HEK293 (cell line): ENCODE data around the gene SAXO1.
"Not testable (repeated sequence)": the region's sequence is repeated elsewhere in the genome, so short reads cannot be mapped to it uniquely, and the experiment has no call there.

Experiments used
- CTCF ChIA-PET: fragments of 350-600 bp; formaldehyde crosslinking; extraction: SDS; loops from one replicate; lab custom pipeline; 2021; ENCODE audit warnings: antibody characterized with exemption; lab: Yijun Ruan, JAX
- POLR2A ChIA-PET: fragments of 300-600 bp; formaldehyde crosslinking; extraction: SDS; loops from one replicate; lab custom pipeline; 2020; ENCODE audit warnings: antibody characterized with exemption, inconsistent platforms; lab: Yijun Ruan, JAX
- H3K27ac ChIP-seq: fragments of 200-500 bp; sonication (Bioruptor generic); 2 replicates; pipeline ENCODE4 v1.5.1; 2014; ENCODE audit warnings: low read depth, low read length, control low read depth, inconsistent platforms; ENCODE audit errors: extremely low read depth
- H3K36me3 ChIP-seq, 2 experiments: fragments of 200-500 bp in 1 of 2; sonication (Bioruptor generic) in 1 of 2; 1 replicate in 1 of 2; 2 replicates in 1 of 2; pipeline ENCODE4 v1.5.1; 2014 to 2017; ENCODE audit warnings: inconsistent platforms in 2 of 2, low read length in 2 of 2; ENCODE audit not compliant: control insufficient read depth in 2 of 2, insufficient read depth in 1 of 2
- H3K4me1 ChIP-seq: fragments of 200-500 bp; sonication (Bioruptor generic); 2 replicates; pipeline ENCODE4 v1.5.1; 2014; ENCODE audit warnings: mild to moderate bottlenecking, low read length, inconsistent platforms; ENCODE audit not compliant: control insufficient read depth, insufficient read depth
- H3K4me3 ChIP-seq: 2 replicates; pipeline ENCODE4 v1.5.1; 2011; ENCODE audit warnings: low read depth, mild to moderate bottlenecking, control low read depth, low read length, moderate library complexity
- H3K9me3 ChIP-seq: fragments of 200-500 bp; sonication (Bioruptor generic); 2 replicates; pipeline ENCODE4 v1.5.1; 2014; ENCODE audit warnings: low read depth, low read length, inconsistent platforms; ENCODE audit not compliant: control insufficient read depth, insufficient read depth
- KLF1 ChIP-seq: fragments of 450-650 bp; formaldehyde crosslinking; IDR thresholded peaks from 2 replicates; pipeline ENCODE4 v1.5.1; 2016; ENCODE audit warnings: missing biosample characterization, missing genetic modification characterization
- MYNN ChIP-seq: fragments of 450-650 bp; formaldehyde crosslinking; IDR thresholded peaks from 2 replicates; pipeline ENCODE4 v1.5.1; 2016; ENCODE audit warnings: missing biosample characterization, missing genetic modification characterization, borderline replicate concordance
- SCRT2 ChIP-seq: fragments of 450-650 bp; formaldehyde crosslinking; IDR thresholded peaks from 2 replicates; pipeline ENCODE4 v1.5.1; 2016; ENCODE audit warnings: missing biosample characterization, missing genetic modification characterization
- ZFP69B ChIP-seq: fragments of 450-650 bp; formaldehyde crosslinking; IDR thresholded peaks from 2 replicates; pipeline ENCODE4 v1.5.1; 2016; ENCODE audit warnings: missing biosample characterization, missing genetic modification characterization
- ZNF23 ChIP-seq: fragments of 450-650 bp; formaldehyde crosslinking; IDR thresholded peaks from 2 replicates; pipeline ENCODE4 v1.5.1; 2016; ENCODE audit warnings: missing biosample characterization, missing genetic modification characterization, borderline replicate concordance
- ZNF266 ChIP-seq: fragments of 450-650 bp; formaldehyde crosslinking; IDR thresholded peaks from 2 replicates; pipeline ENCODE4 v1.5.1; 2016; ENCODE audit warnings: missing biosample characterization, missing genetic modification characterization, low read depth
- ZNF302 ChIP-seq: fragments of 450-650 bp; formaldehyde crosslinking; IDR thresholded peaks from 2 replicates; pipeline ENCODE4 v1.5.1; 2016; ENCODE audit warnings: missing biosample characterization, missing genetic modification characterization, low read depth
- ZNF394 ChIP-seq: fragments of 450-650 bp; formaldehyde crosslinking; IDR thresholded peaks from 2 replicates; pipeline ENCODE4 v1.5.1; 2016; ENCODE audit warnings: missing biosample characterization, missing genetic modification characterization, mild to moderate bottlenecking, moderate library complexity, borderline replicate concordance
- ZNF704 ChIP-seq: fragments of 450-650 bp; formaldehyde crosslinking; IDR thresholded peaks from 2 replicates; pipeline ENCODE4 v1.5.1; 2016; ENCODE audit warnings: missing biosample characterization, missing genetic modification characterization
- TF ChIP-seq, protein P1 (sequence below): fragments of 450-650 bp; formaldehyde crosslinking; IDR thresholded peaks from 2 replicates; pipeline ENCODE4 v1.5.1; 2016; ENCODE audit warnings: missing biosample characterization, missing genetic modification characterization
- TF ChIP-seq, protein P2 (sequence below): fragments of 450-650 bp; formaldehyde crosslinking; IDR thresholded peaks from 2 replicates; pipeline ENCODE4 v1.5.1; 2016; ENCODE audit warnings: missing biosample characterization, missing genetic modification characterization
- TF ChIP-seq, protein P3 (sequence below): fragments of 450-650 bp; formaldehyde crosslinking; IDR thresholded peaks from 2 replicates; pipeline ENCODE4 v1.5.1; 2016; ENCODE audit warnings: missing biosample characterization, missing genetic modification characterization

SAXO1 gene

DNA sequence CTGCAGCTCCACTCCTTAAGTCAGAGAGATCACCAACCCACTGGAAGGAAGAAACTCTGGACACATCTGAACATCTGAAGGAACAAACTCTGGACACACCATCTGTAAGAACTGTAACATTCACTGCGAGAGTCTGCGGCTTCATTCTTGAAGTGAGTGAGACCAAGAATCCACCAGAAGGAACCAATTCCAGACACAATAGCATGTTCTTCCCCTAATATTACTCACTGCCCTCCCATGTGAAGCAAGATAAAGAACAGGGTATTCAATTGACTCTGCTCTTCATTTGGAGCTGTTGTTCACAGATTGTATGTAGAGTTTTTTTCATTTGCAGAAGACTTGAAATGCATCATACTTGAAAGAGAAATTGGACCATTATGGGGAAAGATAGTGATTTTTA is 10.8 kb downstream of the SAXO1 start (continued):
- TF ChIP-seq, protein P1, sequence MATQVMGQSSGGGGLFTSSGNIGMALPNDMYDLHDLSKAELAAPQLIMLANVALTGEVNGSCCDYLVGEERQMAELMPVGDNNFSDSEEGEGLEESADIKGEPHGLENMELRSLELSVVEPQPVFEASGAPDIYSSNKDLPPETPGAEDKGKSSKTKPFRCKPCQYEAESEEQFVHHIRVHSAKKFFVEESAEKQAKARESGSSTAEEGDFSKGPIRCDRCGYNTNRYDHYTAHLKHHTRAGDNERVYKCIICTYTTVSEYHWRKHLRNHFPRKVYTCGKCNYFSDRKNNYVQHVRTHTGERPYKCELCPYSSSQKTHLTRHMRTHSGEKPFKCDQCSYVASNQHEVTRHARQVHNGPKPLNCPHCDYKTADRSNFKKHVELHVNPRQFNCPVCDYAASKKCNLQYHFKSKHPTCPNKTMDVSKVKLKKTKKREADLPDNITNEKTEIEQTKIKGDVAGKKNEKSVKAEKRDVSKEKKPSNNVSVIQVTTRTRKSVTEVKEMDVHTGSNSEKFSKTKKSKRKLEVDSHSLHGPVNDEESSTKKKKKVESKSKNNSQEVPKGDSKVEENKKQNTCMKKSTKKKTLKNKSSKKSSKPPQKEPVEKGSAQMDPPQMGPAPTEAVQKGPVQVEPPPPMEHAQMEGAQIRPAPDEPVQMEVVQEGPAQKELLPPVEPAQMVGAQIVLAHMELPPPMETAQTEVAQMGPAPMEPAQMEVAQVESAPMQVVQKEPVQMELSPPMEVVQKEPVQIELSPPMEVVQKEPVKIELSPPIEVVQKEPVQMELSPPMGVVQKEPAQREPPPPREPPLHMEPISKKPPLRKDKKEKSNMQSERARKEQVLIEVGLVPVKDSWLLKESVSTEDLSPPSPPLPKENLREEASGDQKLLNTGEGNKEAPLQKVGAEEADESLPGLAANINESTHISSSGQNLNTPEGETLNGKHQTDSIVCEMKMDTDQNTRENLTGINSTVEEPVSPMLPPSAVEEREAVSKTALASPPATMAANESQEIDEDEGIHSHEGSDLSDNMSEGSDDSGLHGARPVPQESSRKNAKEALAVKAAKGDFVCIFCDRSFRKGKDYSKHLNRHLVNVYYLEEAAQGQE (tag by site-specific recombination): no peak
- no peak for TF ChIP-seq ZFP69B (tag by site-specific recombination)
- TF ChIP-seq KLF1: no peak
- no peak for TF ChIP-seq ZNF302
- TF ChIP-seq, protein P2, sequence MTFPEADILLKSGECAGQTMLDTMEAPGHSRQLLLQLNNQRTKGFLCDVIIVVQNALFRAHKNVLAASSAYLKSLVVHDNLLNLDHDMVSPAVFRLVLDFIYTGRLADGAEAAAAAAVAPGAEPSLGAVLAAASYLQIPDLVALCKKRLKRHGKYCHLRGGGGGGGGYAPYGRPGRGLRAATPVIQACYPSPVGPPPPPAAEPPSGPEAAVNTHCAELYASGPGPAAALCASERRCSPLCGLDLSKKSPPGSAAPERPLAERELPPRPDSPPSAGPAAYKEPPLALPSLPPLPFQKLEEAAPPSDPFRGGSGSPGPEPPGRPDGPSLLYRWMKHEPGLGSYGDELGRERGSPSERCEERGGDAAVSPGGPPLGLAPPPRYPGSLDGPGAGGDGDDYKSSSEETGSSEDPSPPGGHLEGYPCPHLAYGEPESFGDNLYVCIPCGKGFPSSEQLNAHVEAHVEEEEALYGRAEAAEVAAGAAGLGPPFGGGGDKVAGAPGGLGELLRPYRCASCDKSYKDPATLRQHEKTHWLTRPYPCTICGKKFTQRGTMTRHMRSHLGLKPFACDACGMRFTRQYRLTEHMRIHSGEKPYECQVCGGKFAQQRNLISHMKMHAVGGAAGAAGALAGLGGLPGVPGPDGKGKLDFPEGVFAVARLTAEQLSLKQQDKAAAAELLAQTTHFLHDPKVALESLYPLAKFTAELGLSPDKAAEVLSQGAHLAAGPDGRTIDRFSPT (tag by site-specific recombination): no peak
- TF ChIP-seq, protein P3, sequence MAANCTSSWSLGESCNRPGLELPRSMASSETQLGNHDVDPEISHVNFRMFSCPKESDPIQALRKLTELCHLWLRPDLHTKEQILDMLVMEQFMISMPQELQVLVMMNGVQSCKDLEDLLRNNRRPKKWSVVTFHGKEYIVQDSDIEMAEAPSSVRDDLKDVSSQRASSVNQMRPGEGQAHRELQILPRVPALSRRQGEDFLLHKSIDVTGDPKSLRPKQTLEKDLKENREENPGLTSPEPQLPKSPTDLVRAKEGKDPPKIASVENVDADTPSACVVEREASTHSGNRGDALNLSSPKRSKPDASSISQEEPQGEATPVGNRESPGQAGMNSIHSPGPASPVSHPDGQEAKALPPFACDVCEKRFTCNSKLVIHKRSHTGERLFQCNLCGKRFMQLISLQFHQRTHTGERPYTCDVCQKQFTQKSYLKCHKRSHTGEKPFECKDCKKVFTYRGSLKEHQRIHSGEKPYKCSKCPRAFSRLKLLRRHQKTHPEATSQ: no peak
- TF ChIP-seq ZNF266 (tag by site-specific recombination): no peak
- no peak for TF ChIP-seq ZNF23 (tag by site-specific recombination)

GRCh38 chr9:19021649-19022048 is 11.4 kb downstream of the SAXO1 start:
- CTCF ChIA-PET: interaction anchor here (0.6 to 1.6 kb wide), 6 partner anchors 8 to 804 kb away, joined by 3 to 11 read pairs (median 4); no protein-coding TSS in a partner anchor
- POLR2A ChIA-PET, H3K36me3 ChIP-seq, H3K9me3 ChIP-seq, H3K27ac ChIP-seq, H3K4me1 ChIP-seq, H3K4me3 ChIP-seq: not testable (repeated sequence)

DNA sequence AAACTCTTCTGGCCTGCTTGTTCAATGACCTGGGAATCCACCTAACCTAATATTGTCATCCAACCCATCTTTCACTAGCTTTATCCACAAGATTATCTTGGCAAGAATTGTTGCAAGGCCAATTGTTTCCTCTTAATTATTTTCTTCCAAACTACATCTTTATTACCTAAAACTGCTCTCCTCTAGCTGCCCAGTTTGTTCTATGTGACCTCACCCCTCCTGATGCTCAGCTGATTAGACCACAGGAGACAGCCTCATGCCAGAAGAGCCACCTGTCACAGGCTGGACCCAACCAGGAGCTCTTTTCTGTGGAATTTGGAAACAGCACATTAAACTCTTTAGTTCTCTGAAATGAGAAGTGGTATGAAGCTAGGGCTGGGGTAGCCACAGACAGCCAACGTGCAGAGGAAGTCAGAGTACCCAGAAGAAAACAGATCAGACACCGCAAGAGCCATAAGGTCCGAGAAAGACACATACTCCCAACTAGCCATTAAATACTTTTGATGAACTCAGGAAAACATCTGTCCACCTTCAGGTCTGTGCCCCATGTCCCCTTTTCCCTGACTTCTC is 12.0 kb downstream of the SAXO1 start:
- CTCF ChIA-PET: interaction anchor here (0.6 to 1.6 kb wide), 6 partner anchors 8 to 803 kb away, joined by 3 to 11 read pairs (median 5); no protein-coding TSS in a partner anchor
- Histone ChIP-seq H3K36me3 (no peaks in the 10 kb centered on the region), H3K9me3 (no peaks in the 10 kb centered on the region), H3K27ac (no peak overlapping the region), H3K4me1 (no peaks in the 10 kb centered on the region), H3K4me3 (no peak overlapping the region)
- POLR2A ChIA-PET: no interaction called here
- TF ChIP-seq MYNN (tag by site-specific recombination): no peak

GRCh38 chr9:19018201-19018600 is 14.8 kb downstream of the SAXO1 start:
- no peaks in the 10 kb centered on the region for H3K36me3 ChIP-seq
- ChIA-PET POLR2A (no interaction called here), CTCF (interaction anchor here (0.7 to 4.0 kb wide), 2 partner anchors 10 to 183 kb away, joined by 3 to 16 read pairs; no protein-coding TSS in a partner anchor)
- H3K4me3 ChIP-seq: no peak overlapping the region
- H3K4me1 ChIP-seq: no peaks in the 10 kb centered on the region
- no peaks in the 10 kb centered on the region for H3K9me3 ChIP-seq
- TF ChIP-seq SCRT2 (tag by site-specific recombination): no peak
- TF ChIP-seq ZNF704 (tag by site-specific recombination): no peak
- no peak for TF ChIP-seq ZNF394 (tag by site-specific recombination)
- H3K27ac ChIP-seq: no peak overlapping the region
